SK-N-SH (cell line): ENCODE data around the gene EVI2B. TPM values are rescaled to one million over a fixed set of nuclear protein-coding genes. Genes with fewer than 3 reads are reported as not detected.

Experiments used
- CTCF ChIA-PET: fragments of 300-600, 350-600 bp; formaldehyde crosslinking; extraction: SDS; loops from one replicate; lab custom pipeline; 2021; lab: Yijun Ruan, JAX
- POLR2A ChIA-PET: fragments of 350-600 bp; sonication (Branson Sonifier 250); formaldehyde crosslinking; extraction: SDS; loops from one replicate; lab custom pipeline; 2020; ENCODE audit warnings: antibody characterized with exemption, inconsistent platforms; lab: Yijun Ruan, JAX
- DNase-seq: peaks from one replicate; pipeline ENCODE4 v3.0.0; 2012
- H2AFZ ChIP-seq: fragments of 200-600 bp; sonication (generic); 2 replicates; pipeline ENCODE4 v1.8.1; 2016; ENCODE audit warnings: antibody characterized with exemption, mild to moderate bottlenecking, low read depth
- H3F3A ChIP-seq: fragments of 200-600 bp; sonication (generic); replicated peaks from 2 replicates; pipeline ENCODE3; 2016; ENCODE audit warnings: antibody characterized with exemption, mild to moderate bottlenecking; ENCODE audit not compliant: insufficient read depth
- H3K27ac ChIP-seq, 2 experiments: fragments of 200-500 bp in 1 of 2; fragments of 200-600 bp in 1 of 2; sonication (Bioruptor generic) in 1 of 2; sonication (generic), shearing (Covaris generic) in 1 of 2; 2 replicates each; pipeline versions ENCODE4 v1.5.1 to v1.6.1; 2014 to 2016; ENCODE audit warnings: low read depth in 2 of 2, inconsistent platforms in 1 of 2, low read length in 1 of 2, mild to moderate bottlenecking in 1 of 2, mixed read lengths in 1 of 2
- H3K27me3 ChIP-seq: fragments of 200-600 bp; sonication (generic), shearing (Covaris generic); 2 replicates; pipeline ENCODE4 v1.6.1; 2016; ENCODE audit warnings: mixed run types; ENCODE audit not compliant: insufficient read depth
- H3K36me3 ChIP-seq, 2 experiments: fragments of 200-500 bp in 1 of 2; fragments of 200-600 bp in 1 of 2; sonication (Bioruptor generic) in 1 of 2; sonication (generic) in 1 of 2; replicated peaks in 1 of 2; 2 replicates each; pipeline versions ENCODE3 to v1.5.1; 2014 to 2016; ENCODE audit warnings: low read length in 1 of 2, mild to moderate bottlenecking in 1 of 2; ENCODE audit not compliant: insufficient read depth in 2 of 2, control insufficient read depth in 1 of 2
- H3K4me1 ChIP-seq, 2 experiments: fragments of 200-500 bp in 1 of 2; fragments of 200-600 bp in 1 of 2; sonication (Bioruptor generic) in 1 of 2; sonication (generic), shearing (Covaris generic) in 1 of 2; 2 replicates each; pipeline versions ENCODE4 v1.5.1 to v1.6.1; 2014 to 2016; ENCODE audit warnings: low read depth in 1 of 2, low read length in 1 of 2, mixed run types in 1 of 2; ENCODE audit not compliant: insufficient read depth in 2 of 2, control insufficient read depth in 1 of 2
- H3K4me2 ChIP-seq: fragments of 200-600 bp; sonication (generic), shearing (Covaris generic); 2 replicates; pipeline ENCODE4 v1.6.1; 2017; ENCODE audit warnings: mixed run types
- H3K4me3 ChIP-seq, 2 experiments: fragments of 200-500 bp in 1 of 2; fragments of 200-600 bp in 1 of 2; sonication (Bioruptor generic) in 1 of 2; sonication (generic), shearing (Covaris generic) in 1 of 2; 2 replicates each; pipeline versions ENCODE4 v1.5.1 to v1.8.1; 2014 to 2016; ENCODE audit warnings: low read depth in 2 of 2, inconsistent platforms in 1 of 2, low read length in 1 of 2, mild to moderate bottlenecking in 1 of 2, mixed read lengths in 1 of 2, moderate library complexity in 1 of 2
- H3K79me2 ChIP-seq: fragments of 200-600 bp; sonication (generic); 2 replicates; pipeline ENCODE4 v1.8.1; 2017; ENCODE audit warnings: mild to moderate bottlenecking; ENCODE audit not compliant: insufficient read depth
- H3K9ac ChIP-seq: fragments of 200-600 bp; sonication (generic); 2 replicates; pipeline ENCODE4 v1.6.1; 2017; ENCODE audit warnings: mixed run types
- H3K9me2 ChIP-seq: fragments of 200-600 bp; sonication (generic); 2 replicates; pipeline ENCODE4 v1.6.1; 2017; ENCODE audit warnings: mixed run types
- H3K9me3 ChIP-seq: fragments of 200-600 bp; sonication (generic); 2 replicates; pipeline ENCODE4 v1.6.1; 2017; ENCODE audit warnings: mixed run types, mild to moderate bottlenecking, moderate library complexity
- H4K20me1 ChIP-seq: fragments of 200-600 bp; sonication (generic); 2 replicates; pipeline ENCODE4 v1.6.1; 2017; ENCODE audit warnings: mild to moderate bottlenecking, mixed run types; ENCODE audit not compliant: insufficient read depth
- CHD2 ChIP-seq: fragments of 150-350 bp; IDR thresholded peaks from 2 replicates; pipeline ENCODE4 v1.6.1; 2018; ENCODE audit warnings: low read length; ENCODE audit not compliant: partially characterized antibody
- EP300 ChIP-seq, 2 experiments: IDR thresholded peaks; 2 replicates each; pipeline versions ENCODE4 v1.4.0 to v1.6.1; 2012; ENCODE audit warnings: borderline replicate concordance in 1 of 2, low read depth in 1 of 2, low read length in 1 of 2
- FOXJ3 ChIP-seq: sonication (generic); formaldehyde crosslinking; IDR thresholded peaks from 2 replicates; pipeline ENCODE4 v1.5.1; 2020; ENCODE audit warnings: mild to moderate bottlenecking, missing genetic modification reagents
- FOXM1 ChIP-seq: IDR thresholded peaks from 2 replicates; pipeline ENCODE4 v1.4.0; 2012; ENCODE audit warnings: low read depth, mild to moderate bottlenecking
- NRF1 ChIP-seq: IDR thresholded peaks from 2 replicates; pipeline ENCODE4 v1.6.1; 2012; ENCODE audit warnings: low read depth, mild to moderate bottlenecking, low read length
- RCOR1 ChIP-seq: fragments of 150-350 bp; IDR thresholded peaks from 2 replicates; pipeline ENCODE4 v1.6.1; 2017; ENCODE audit warnings: antibody characterized with exemption, low read length
- REST ChIP-seq: IDR thresholded peaks from 2 replicates; pipeline ENCODE4 v1.6.1; 2012; ENCODE audit warnings: mild to moderate bottlenecking, low read depth, low read length, moderate library complexity
- TCF12 ChIP-seq: IDR thresholded peaks from 2 replicates; pipeline ENCODE4 v1.4.0; 2012
- USF1 ChIP-seq: IDR thresholded peaks from 2 replicates; pipeline ENCODE4 v1.4.0; 2012; ENCODE audit warnings: low read depth, borderline replicate concordance
- USF2 ChIP-seq: fragments of 150-350 bp; IDR thresholded peaks from 2 replicates; pipeline ENCODE4 v1.6.1; 2017; ENCODE audit warnings: antibody characterized with exemption, low read length, low read depth, borderline replicate concordance
- WGBS: methylation state at CpG from one replicate; pipeline ENCODE4 v1.1.6; 2017; ENCODE audit warnings: low lambda C conversion rate; 5-methylcytosine and 5-hydroxymethylcytosine counted together
- polyA plus RNA-seq, 3 experiments: library from polyadenylated mRNA; depleted of rRNA; stranded (reverse); fragments of >200 nt; gene quantifications; 2 replicates each; pipeline ENCODE4 v1.2.3, GENCODE V29; 2012

Gene EVI2B
- polyA plus RNA-seq, 1 of the 3 experiments (the other 2 are of a cell fraction): 0.64 TPM

- Histone ChIP-seq H3K4me1 (no peaks in the 10 kb centered on the region; a peak in 1 of 4 replicates), H3K27me3 (no peaks in the 10 kb centered on the region), H3F3A (peaks cover 19% of the 10 kb centered on the region), H3K36me3 (peaks cover 67 to 76% of the 10 kb centered on the region in 2 experiments), H3K27ac (no peak overlapping the region), H3K4me2 (no peak overlapping the region), H3K9me3 (no peaks in the 10 kb centered on the region), H3K9ac (no peak overlapping the region), H2AFZ (no peak overlapping the region), H3K79me2 (no peaks in the 10 kb centered on the region), H4K20me1 (no peaks in the 10 kb centered on the region), H3K9me2 (peaks cover 4% of the 10 kb centered on the region; the same call in 1 of the 2 replicates), H3K4me3 (no peak overlapping the region)
- 82% methylated on average over 1 of the region's 1 CpG for WGBS
- DNase-seq: no peak
- TF ChIP-seq NRF1 (no peak), USF1 (no peak), FOXJ3 (CRISPR knock-in tag) (no peak), EP300 (IDR thresholded peaks at IDR 0.05; ENCODE audit: borderline replicate concordance in 1 of 2, low read depth in 1 of 2, low read length in 1 of 2) (no peak), REST (no peak), FOXM1 (no peak), RCOR1 (no peak), USF2 (no peak), TCF12 (no peak)
- ChIA-PET CTCF (no interaction called here), POLR2A (no interaction called here)
Measured at GRCh38 chr17:31261601-31262000, 52.3 kb downstream of the EVI2B start.

GRCh38 chr17:31260151-31260550 is 53.7 kb downstream of the EVI2B start:
- POLR2A ChIA-PET: no interaction called here
- 96% methylated on average over 3 of the region's 3 CpGs for WGBS

More at GRCh38 chr17:31260151-31260550, 53.7 kb downstream of the EVI2B start:
- CTCF ChIA-PET: no interaction called here
- Histone ChIP-seq H3K9me2 (no peaks in the 10 kb centered on the region), H3K4me3 (no peak overlapping the region), H3K4me1 (peaks cover 0 to under 1% of the 10 kb centered on the region in 2 experiments; a peak in 2 of 4 replicates), H3F3A (peaks cover 7% of the 10 kb centered on the region), H3K79me2 (no peaks in the 10 kb centered on the region; the same call in 1 of the 2 replicates), H3K27me3 (no peaks in the 10 kb centered on the region), H4K20me1 (no peaks in the 10 kb centered on the region), H3K36me3 (peaks cover 55 to 73% of the 10 kb centered on the region in 2 experiments), H3K4me2 (no peak overlapping the region), H3K27ac (no peak overlapping the region), H3K9ac (no peak overlapping the region), H2AFZ (no peak overlapping the region), H3K9me3 (no peaks in the 10 kb centered on the region)
- TF ChIP-seq FOXJ3 (CRISPR knock-in tag): no peak
- TF ChIP-seq NRF1: no peak
- no peak for TF ChIP-seq CHD2
- no peak for TF ChIP-seq REST
- DNase-seq: no peak
